OCI-LY3 (cell line): ENCODE measurements around the gene OGFOD1.

Experiments used
- CTCF ChIP-seq: fragments of 200-600, 300-600 bp; sonication (generic); IDR thresholded peaks from 2 replicates; pipeline ENCODE4 v1.5.1; 2014; ENCODE audit warnings: antibody characterized with exemption, low read length, low read depth
- EZH2phosphoT487 ChIP-seq: fragments of 200-600 bp; shearing (Covaris generic); IDR thresholded peaks from 2 replicates; pipeline ENCODE4 v1.6.1; 2018; ENCODE audit warnings: antibody characterized with exemption, mixed run types, low read depth

- TF ChIP-seq CTCF: no peak
- TF ChIP-seq EZH2phosphoT487: no peak
These were observed 26.4 kb upstream of the OGFOD1 start for GRCh38 chr16:56424791-56425438.
